ENCODE data around the gene CDH4.
"Not testable (repeated sequence)": the region's sequence is repeated elsewhere in the genome, so short reads cannot be mapped to it uniquely, and the experiment has no call there.

CDH4 gene

DNA sequence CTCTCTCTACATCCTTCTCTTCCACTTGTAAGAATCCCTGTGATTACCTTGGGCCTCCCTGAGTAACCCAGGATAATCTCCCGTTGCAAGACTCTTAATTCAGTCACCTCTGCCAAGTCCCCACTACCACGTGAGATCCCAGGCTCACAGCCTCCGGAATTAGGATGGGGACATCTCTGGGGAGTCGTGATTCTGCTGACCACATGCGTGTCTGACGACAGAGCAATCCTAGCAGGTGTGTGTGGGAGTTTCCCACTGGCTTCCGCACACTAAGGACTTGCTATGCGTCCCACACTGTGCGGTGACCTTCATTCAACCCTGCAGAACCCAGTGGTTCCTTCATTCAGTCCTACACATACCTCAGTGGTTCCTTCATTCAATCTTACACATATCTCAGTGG, 11.9 kb downstream of the CDH4 start:
- 93 to 99% methylated on average over 8 to 9 of the region's 9 CpGs for WGBS, 2 experiments (ENCODE audit: insufficient coverage in 2 of 2)
- H3K9me3 ChIP-seq (ENCODE audit: control insufficient read depth, low read length) = no peaks in the 10 kb centered on the region
- no peaks in the 10 kb centered on the region for H3K36me3 ChIP-seq (ENCODE audit: control insufficient read depth, insufficient read depth, low read length)
- no peaks in the 10 kb centered on the region for H3K4me1 ChIP-seq (ENCODE audit: control insufficient read depth, insufficient read depth, low read length, poor library complexity, severe bottlenecking)
- H3K27ac ChIP-seq (ENCODE audit: low read depth, low read length, severe bottlenecking) = no peak overlapping the region
- H3K4me3 ChIP-seq (ENCODE audit: extremely low read depth, insufficient read depth, low read length, poor library complexity, severe bottlenecking) = no peak overlapping the region

DNA sequence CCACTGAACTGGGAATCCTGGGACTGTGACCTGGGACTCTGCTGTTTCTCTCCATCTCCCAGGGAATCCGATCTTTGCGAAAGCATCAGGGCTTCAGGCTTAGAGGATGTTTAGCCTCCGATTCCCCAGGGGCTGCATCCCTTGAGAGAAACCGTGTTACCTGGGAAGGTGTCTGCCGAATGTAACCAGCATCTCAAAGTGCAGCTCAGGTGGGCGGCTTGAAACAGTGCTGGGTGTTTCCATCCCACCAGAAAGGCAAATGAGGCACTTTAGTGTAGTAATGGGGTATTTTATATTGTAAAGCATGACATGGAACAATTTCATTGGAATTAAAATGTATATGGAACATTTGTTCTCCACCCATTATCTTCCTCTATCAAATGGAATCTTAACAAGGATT, 15.2 kb downstream of the CDH4 start:
- Histone ChIP-seq H3K4me3 (ENCODE audit: extremely low read depth, insufficient read depth, low read length, poor library complexity, severe bottlenecking) (no peak overlapping the region), H3K9me3 (ENCODE audit: control insufficient read depth, low read length) (no peaks in the 10 kb centered on the region)
- 90% methylated on average over 6 of the region's 6 CpGs for WGBS, 2 experiments (ENCODE audit: insufficient coverage in 2 of 2)

DNA sequence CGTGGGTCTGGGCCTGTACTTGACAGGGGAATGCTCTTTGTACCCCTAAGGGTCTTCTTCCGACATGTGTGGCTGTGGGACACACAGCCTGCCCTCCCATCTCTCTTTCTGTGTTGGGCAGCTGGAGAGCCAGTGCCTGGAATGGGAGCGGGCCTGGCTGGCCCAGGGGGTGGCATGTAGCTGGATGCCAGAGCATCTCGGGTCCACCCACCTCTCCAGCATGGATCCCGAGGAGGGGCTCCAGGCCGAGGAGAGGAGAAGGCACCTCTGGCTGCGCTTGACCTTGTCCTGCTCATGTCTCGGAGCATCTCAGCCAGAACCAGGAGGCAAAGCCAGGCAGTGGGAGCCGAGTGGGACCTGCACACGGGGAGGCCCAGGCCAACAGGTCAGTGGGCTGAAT, 16.0 kb downstream of the CDH4 start:
- H3K36me3 ChIP-seq (ENCODE audit: control insufficient read depth, insufficient read depth, low read length) = no peaks in the 10 kb centered on the region
- no peaks in the 10 kb centered on the region for H3K4me1 ChIP-seq (ENCODE audit: control insufficient read depth, insufficient read depth, low read length, poor library complexity, severe bottlenecking)
- no peaks in the 10 kb centered on the region for H3K9me3 ChIP-seq (ENCODE audit: control insufficient read depth, low read length)
- WGBS, 2 experiments (ENCODE audit: insufficient coverage in 2 of 2) = 85 to 88% methylated on average over 7 to 9 of the region's 10 CpGs
- H3K4me3 ChIP-seq (ENCODE audit: extremely low read depth, insufficient read depth, low read length, poor library complexity, severe bottlenecking) = no peak overlapping the region
- no peak overlapping the region for H3K27ac ChIP-seq (ENCODE audit: low read depth, low read length, severe bottlenecking)

More for the DNA sequence above, 15.2 kb downstream of the CDH4 start:
- Histone ChIP-seq H3K4me1 (ENCODE audit: control insufficient read depth, insufficient read depth, low read length, poor library complexity, severe bottlenecking) (no peaks in the 10 kb centered on the region), H3K27ac (ENCODE audit: low read depth, low read length, severe bottlenecking) (no peak overlapping the region), H3K36me3 (ENCODE audit: control insufficient read depth, insufficient read depth, low read length) (no peaks in the 10 kb centered on the region)

DNA sequence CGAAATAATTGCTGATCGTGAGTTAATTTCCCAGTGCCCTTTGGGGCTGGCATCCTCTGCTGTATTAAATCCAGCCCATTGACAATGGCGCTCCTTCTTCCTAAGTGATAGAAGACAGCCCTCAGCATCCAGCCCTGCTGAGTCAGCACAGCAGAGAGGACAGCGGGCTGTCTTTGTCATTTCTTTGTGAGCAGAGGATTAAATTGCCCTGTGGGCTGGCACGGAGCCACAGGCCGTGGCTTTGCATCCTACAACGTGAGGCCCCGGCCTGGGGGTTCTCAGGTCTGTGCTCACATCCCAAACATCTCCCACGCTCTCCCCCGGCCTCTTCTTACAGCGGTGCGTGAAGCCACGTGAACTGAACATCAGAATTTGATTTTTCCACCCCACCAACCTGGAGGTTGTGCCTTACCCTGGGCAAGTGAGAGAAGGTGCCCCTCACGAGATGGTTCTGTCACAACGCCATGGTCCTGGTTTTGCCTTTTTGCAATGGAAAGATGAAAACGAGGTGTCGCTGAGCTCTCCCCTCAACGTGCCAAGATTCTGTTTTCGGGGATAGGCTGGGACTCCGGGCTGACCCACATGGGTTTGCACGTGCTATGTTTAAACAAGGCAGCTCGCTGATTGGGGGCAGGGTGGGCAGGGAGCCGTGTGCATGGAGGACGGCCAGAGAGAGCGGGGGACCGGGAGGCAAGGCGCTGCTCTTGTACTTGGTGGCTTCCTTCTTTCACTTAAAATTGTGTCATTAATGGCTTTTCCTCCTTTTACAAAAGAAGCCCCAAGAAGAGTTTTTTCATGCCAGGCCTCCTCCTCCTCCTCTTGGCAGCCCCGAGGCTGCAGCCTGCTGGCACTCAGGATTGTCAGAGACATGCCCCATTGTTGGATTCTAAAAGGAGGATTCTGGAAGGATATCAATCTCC, 19.5 kb downstream of the CDH4 start:
- Histone ChIP-seq H3K36me3 (ENCODE audit: control insufficient read depth, insufficient read depth, low read length) (no peaks in the 10 kb centered on the region), H3K4me1 (ENCODE audit: control insufficient read depth, insufficient read depth, low read length, poor library complexity, severe bottlenecking) (no peaks in the 10 kb centered on the region), H3K4me3 (ENCODE audit: extremely low read depth, insufficient read depth, low read length, poor library complexity, severe bottlenecking) (no peak overlapping the region), H3K27ac (ENCODE audit: low read depth, low read length, severe bottlenecking) (no peak overlapping the region), H3K9me3 (ENCODE audit: control insufficient read depth, low read length) (no peaks in the 10 kb centered on the region)
- WGBS, 2 experiments (ENCODE audit: insufficient coverage in 2 of 2) = 75 to 78% methylated on average over 18 to 27 of the region's 28 CpGs

DNA sequence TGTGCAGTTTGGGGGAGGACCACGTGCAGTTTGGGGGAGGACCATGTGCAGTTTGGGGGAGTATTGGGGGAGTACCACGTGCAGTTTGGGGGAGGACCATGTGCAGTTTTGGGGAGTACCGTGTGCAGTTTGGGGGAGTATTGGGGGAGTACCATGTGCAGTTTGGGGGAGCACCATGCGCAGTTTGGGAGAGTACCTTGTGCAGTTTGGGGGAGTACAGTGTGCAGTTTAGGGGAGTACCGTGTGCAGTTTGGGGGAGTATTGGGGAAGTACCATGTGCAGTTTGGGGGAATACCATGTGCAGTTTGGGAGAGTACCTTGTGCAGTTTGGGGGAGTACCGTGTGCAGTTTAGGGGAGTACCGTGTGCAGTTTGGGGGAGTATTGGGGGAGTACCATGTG, 21.0 kb downstream of the CDH4 start:
- H3K27ac ChIP-seq (ENCODE audit: low read depth, low read length, severe bottlenecking); H3K4me1 ChIP-seq (ENCODE audit: control insufficient read depth, insufficient read depth, low read length, poor library complexity, severe bottlenecking); H3K9me3 ChIP-seq (ENCODE audit: control insufficient read depth, low read length); H3K36me3 ChIP-seq (ENCODE audit: control insufficient read depth, insufficient read depth, low read length); H3K4me3 ChIP-seq (ENCODE audit: extremely low read depth, insufficient read depth, low read length, poor library complexity, severe bottlenecking): not testable (repeated sequence)
- 92 to 100% methylated on average over 3 to 4 of the region's 7 CpGs for WGBS, 2 experiments (ENCODE audit: insufficient coverage in 2 of 2)

DNA sequence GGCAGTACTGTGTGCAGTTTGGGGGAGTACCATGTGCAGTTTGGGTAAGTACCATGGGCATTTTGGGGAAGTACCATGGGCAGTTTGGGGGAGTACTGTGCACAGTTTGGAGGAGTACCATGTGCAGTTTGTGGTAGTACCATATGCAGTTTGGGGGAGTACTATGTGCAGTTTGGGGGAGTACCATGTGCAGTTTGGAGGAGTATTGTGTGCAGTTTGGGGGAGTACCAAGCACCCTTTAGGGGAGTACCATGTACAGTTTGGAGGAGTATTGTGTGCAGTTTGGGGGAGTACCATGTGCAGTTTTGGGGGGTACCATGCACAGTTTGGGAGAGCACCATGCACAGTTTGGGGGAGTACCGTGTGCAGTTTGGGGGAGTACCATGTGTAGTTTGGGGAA, 21.6 kb downstream of the CDH4 start:
- not testable (repeated sequence) for H3K36me3 ChIP-seq (ENCODE audit: control insufficient read depth, insufficient read depth, low read length); H3K4me1 ChIP-seq (ENCODE audit: control insufficient read depth, insufficient read depth, low read length, poor library complexity, severe bottlenecking); H3K4me3 ChIP-seq (ENCODE audit: extremely low read depth, insufficient read depth, low read length, poor library complexity, severe bottlenecking); H3K9me3 ChIP-seq (ENCODE audit: control insufficient read depth, low read length); H3K27ac ChIP-seq (ENCODE audit: low read depth, low read length, severe bottlenecking)
- WGBS, 2 experiments (ENCODE audit: insufficient coverage in 2 of 2) = 71 to 100% methylated on average over 1 of the region's 1 CpG

DNA sequence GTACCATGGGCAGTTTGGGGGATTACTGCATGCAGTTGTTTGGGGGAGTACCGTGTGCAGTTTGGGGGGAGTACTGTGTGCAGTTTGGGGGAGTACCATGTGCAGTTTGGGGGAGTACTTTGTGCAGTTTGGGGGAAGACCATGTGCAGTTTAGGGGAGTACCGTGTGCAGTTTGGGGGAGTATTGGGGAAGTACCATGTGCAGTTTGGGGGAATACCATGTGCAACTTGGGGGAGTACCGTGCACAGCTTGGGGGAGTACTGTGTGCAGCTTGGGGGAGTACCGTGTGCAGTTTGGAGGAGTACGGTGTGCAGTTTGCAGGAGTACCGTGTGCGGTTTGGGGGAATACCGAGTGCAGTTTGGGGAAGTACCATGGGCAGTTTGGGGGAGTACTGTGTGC, 22.3 kb downstream of the CDH4 start:
- Histone ChIP-seq H3K4me3 (ENCODE audit: extremely low read depth, insufficient read depth, low read length, poor library complexity, severe bottlenecking) (no peak overlapping the region), H3K36me3 (ENCODE audit: control insufficient read depth, insufficient read depth, low read length) (no peaks in the 10 kb centered on the region), H3K27ac (ENCODE audit: low read depth, low read length, severe bottlenecking) (no peak overlapping the region), H3K9me3 (ENCODE audit: control insufficient read depth, low read length) (no peaks in the 10 kb centered on the region), H3K4me1 (ENCODE audit: control insufficient read depth, insufficient read depth, low read length, poor library complexity, severe bottlenecking) (no peaks in the 10 kb centered on the region)
- 85 to 87% methylated on average over 5 to 8 of the region's 8 CpGs for WGBS, 2 experiments (ENCODE audit: insufficient coverage in 2 of 2)

DNA sequence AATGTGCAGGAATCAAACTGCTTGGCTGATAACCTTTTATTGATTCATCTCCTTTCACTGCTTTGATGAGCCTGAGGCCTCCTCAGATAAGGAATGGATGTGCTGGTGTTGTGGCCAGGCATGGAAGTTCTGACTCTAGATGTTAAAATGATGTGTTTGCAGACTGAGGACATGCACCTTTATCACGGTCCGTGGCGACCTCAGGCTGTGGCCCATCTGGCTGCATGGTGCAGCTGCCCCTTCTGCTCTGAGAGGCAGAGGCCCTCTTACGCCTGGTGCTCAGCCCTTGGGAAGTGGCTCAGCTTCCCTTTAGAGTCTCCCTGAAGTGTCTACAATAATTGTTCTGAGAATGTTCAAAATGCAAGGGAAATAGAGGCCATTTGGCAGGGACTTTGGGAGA, 26.2 kb downstream of the CDH4 start:
- H3K4me1 ChIP-seq (ENCODE audit: control insufficient read depth, insufficient read depth, low read length, poor library complexity, severe bottlenecking) = no peaks in the 10 kb centered on the region
- no peak overlapping the region for H3K27ac ChIP-seq (ENCODE audit: low read depth, low read length, severe bottlenecking)
- 97 to 98% methylated on average over 3 to 4 of the region's 4 CpGs for WGBS, 2 experiments (ENCODE audit: insufficient coverage in 2 of 2)
- H3K4me3 ChIP-seq (ENCODE audit: extremely low read depth, insufficient read depth, low read length, poor library complexity, severe bottlenecking) = no peak overlapping the region
- H3K9me3 ChIP-seq (ENCODE audit: control insufficient read depth, low read length) = no peaks in the 10 kb centered on the region
- H3K36me3 ChIP-seq (ENCODE audit: control insufficient read depth, insufficient read depth, low read length) = no peaks in the 10 kb centered on the region

DNA sequence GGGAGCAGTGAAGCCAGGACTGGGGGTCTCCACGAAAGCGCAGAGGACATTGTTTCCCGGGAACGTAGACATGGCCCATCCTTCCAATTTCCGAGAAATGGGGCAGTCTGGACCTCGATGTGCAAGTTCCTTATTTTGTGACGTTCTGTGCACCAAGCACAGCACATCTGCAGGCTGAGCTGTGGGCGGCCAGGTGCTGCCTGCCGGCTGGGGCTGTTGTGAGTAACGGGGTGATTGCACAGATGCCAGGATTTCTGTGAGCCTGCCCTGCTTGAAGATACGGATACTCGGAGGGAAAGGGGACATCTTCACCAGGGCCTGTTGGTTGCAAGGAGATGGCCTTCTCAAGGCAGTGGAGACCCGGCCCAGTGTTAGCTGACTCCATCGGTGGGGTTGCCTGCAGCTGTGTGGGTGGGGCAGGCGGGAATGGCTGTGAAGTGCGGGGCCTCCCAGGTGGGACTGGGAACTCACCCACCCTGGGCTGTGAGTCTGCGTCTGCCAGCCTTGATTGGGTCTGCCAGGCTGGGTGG, 27.6 kb downstream of the CDH4 start:
- H3K4me3 ChIP-seq (ENCODE audit: extremely low read depth, insufficient read depth, low read length, poor library complexity, severe bottlenecking) = no peak overlapping the region
- no peak overlapping the region for H3K27ac ChIP-seq (ENCODE audit: low read depth, low read length, severe bottlenecking)
- no peaks in the 10 kb centered on the region for H3K4me1 ChIP-seq (ENCODE audit: control insufficient read depth, insufficient read depth, low read length, poor library complexity, severe bottlenecking)
- no peaks in the 10 kb centered on the region for H3K9me3 ChIP-seq (ENCODE audit: control insufficient read depth, low read length)
- H3K36me3 ChIP-seq (ENCODE audit: control insufficient read depth, insufficient read depth, low read length) = no peaks in the 10 kb centered on the region
- 86 to 93% methylated on average over 15 to 17 of the region's 17 CpGs for WGBS, 2 experiments (ENCODE audit: insufficient coverage in 2 of 2)

DNA sequence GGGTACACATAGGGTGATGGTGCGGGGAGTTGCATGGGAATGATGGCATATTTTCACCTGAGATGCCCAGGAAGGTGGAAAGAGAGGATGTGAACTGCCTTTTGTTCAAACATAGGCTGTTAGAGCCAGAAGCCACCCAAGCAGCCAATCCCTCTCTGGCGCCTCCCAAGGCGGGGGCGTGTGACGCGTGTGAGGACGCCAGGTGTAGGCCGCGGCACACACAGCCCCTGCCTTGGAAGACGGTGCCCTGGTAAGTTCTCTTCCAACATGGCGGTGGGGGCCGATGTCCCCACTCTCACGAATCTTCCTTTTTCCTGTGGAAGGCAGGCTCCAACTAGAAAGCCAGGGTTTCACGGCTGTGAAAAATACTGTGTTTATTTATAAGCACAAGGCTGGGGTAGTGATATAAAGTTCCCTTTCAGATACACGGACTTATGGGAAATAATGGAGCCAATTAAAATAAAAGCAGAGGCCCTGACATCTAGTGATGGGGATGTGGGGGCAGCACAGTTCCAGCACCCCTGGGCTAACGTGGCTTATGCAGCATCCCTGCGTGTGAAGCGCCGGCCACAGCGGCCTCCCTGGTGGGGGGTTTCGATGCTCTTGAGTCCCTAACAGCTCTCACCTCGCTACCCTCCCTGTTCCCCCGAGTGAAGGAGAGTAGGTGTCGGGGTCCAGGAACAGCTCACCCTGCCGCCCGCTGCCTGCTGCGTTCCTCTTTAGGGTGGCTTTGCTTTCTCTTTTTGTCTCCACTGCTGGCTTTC, 28.3 kb downstream of the CDH4 start:
- no peaks in the 10 kb centered on the region for H3K9me3 ChIP-seq (ENCODE audit: control insufficient read depth, low read length)
- no peaks in the 10 kb centered on the region for H3K4me1 ChIP-seq (ENCODE audit: control insufficient read depth, insufficient read depth, low read length, poor library complexity, severe bottlenecking)
- H3K36me3 ChIP-seq (ENCODE audit: control insufficient read depth, insufficient read depth, low read length) = no peaks in the 10 kb centered on the region
- H3K27ac ChIP-seq (ENCODE audit: low read depth, low read length, severe bottlenecking) = no peak overlapping the region
- 95 to 96% methylated on average over 20 to 21 of the region's 27 CpGs for WGBS, 2 experiments (ENCODE audit: insufficient coverage in 2 of 2)
- H3K4me3 ChIP-seq (ENCODE audit: extremely low read depth, insufficient read depth, low read length, poor library complexity, severe bottlenecking) = no peak overlapping the region

All from mesodermal cell (in vitro differentiated cells).